Fibroblast of villous mesenchyme (primary cell): ENCODE measurements around the gene SIK2. TPM values are rescaled to one million over a fixed set of nuclear protein-coding genes. Genes with fewer than 3 reads are reported as not detected.

ENCODE experiments used
- DNase-seq: peaks from one replicate; pipeline ENCODE4 v3.0.0-alpha.2; 2010; ENCODE audit warnings: low read depth
- H3K4me3 ChIP-seq: 2 replicates; pipeline ENCODE4 v1.5.1; 2011; ENCODE audit warnings: low read depth, mild to moderate bottlenecking, low read length
- total RNA-seq: library from RNA; depleted of rRNA; stranded (reverse); fragments of >200 nt; gene quantifications from 2 replicates; pipeline ENCODE4 v1.2.3, GENCODE V29; 2012
- TF ChIP-seq, protein P1 (sequence below): IDR thresholded peaks from 2 replicates; pipeline ENCODE4 v1.5.1; 2012; ENCODE audit warnings: low read depth, mild to moderate bottlenecking, low read length; ENCODE audit not compliant: insufficient read depth

SIK2 gene
- total RNA-seq, 1 donor = 16.0 TPM

DNA sequence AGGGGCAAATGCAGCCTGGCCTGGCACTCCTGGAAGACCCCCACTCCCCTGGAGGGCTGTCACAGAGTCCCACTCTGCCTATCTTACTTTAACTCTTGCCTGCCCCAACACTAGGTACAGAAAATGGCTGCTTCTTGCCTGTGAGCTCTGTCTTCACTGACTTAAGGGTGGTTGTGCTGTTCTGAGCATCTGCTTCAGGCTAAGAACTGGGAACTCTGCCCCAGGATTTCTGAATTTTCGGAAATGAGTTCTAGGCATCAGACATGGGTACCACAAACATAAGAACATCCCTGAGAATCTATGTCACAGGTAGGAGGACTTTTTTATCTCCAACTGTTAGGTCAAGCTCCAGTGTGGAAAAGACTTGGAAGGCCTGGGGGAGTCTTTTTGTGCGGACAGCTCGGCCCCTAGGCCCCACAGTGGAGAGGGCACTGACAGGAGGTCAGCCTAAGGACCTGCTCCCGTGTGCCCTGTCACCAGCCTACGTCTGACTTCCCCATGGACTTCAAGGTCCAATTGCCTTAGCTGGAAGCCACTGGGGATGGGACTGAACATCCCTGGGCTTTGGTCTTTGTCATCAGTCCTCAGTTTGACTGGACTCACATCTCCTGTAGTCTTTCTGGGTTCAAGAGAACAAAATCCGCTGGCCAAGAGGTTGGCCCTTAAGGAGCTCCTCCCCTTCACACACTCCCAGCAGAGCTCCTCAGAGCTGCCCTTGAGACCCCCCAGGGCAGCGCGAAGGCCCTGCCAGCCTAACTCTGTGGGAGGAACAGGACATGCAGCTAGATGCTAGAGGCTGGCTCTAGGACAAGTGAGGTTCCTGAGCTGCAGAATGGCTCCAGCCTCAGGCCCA is 132.1 kb downstream of the SIK2 start:
- TF ChIP-seq, protein P1, sequence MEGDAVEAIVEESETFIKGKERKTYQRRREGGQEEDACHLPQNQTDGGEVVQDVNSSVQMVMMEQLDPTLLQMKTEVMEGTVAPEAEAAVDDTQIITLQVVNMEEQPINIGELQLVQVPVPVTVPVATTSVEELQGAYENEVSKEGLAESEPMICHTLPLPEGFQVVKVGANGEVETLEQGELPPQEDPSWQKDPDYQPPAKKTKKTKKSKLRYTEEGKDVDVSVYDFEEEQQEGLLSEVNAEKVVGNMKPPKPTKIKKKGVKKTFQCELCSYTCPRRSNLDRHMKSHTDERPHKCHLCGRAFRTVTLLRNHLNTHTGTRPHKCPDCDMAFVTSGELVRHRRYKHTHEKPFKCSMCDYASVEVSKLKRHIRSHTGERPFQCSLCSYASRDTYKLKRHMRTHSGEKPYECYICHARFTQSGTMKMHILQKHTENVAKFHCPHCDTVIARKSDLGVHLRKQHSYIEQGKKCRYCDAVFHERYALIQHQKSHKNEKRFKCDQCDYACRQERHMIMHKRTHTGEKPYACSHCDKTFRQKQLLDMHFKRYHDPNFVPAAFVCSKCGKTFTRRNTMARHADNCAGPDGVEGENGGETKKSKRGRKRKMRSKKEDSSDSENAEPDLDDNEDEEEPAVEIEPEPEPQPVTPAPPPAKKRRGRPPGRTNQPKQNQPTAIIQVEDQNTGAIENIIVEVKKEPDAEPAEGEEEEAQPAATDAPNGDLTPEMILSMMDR = no peak

DNA sequence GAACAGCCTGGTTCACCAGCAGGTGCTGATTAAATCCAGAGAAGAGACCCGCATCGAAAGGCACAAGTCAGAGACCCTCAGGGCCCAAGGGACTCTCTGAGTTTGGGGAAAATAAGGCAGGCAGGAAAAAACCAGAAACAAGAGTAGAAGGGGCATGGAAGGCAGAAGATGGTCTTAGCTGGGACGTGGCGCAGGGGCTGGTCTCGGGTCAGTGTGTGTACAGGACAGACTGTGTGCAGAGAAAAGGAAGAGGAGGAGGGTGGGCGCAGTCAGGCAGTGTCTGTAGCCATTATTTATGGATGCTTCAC is 132.7 kb downstream of the SIK2 start:
- DNase-seq = no peak
- TF ChIP-seq, protein P1 = no peak
- no peak overlapping the region for H3K4me3 ChIP-seq

More for the DNA sequence above, 132.1 kb downstream of the SIK2 start:
- DNase-seq = no peak
- H3K4me3 ChIP-seq = no peak overlapping the region

DNA sequence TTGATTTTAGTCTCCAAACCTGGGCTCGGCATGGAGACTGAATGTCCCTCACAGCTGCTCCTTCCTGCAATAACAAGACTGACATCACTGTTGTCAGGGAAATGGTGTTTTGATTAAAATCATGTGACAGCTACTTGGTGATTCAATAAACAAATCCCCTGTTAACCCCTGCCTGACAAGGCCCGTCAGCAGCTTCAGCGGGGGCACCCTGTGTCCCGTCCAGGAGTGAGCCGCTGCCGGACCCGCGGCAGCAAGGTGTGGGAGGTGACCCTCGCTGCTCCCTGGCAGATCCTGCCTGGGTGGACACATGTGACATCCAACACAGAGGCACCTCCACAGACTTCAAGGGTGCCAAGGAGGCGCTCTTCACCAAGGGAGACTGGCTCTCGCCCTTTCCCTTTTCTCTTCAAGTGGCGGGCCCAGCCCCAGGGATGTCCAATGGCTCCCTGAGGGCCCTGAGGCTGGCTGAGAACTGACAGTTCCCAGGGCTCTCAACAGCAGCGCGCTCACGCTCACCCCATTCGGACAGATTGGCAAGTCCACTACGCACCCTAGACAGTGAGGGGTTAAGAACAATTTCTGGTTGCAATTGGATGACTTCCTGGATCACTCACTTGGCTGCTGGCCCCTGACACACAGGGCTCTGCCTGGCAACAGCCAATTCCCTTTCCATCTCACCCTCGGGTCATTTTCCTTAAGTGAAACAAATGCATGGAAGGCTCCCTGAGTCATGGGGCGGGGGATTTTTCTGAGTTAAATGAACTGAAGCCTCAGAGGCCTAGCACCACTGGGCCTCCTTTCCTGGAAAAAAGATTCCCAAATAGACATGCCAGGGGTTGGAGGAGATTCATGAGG is 133.2 kb downstream of the SIK2 start:
- TF ChIP-seq, protein P1 = no peak
- H3K4me3 ChIP-seq = peak overlapping the region; percentile 34
- peak; percentile 97 for DNase-seq

DNA sequence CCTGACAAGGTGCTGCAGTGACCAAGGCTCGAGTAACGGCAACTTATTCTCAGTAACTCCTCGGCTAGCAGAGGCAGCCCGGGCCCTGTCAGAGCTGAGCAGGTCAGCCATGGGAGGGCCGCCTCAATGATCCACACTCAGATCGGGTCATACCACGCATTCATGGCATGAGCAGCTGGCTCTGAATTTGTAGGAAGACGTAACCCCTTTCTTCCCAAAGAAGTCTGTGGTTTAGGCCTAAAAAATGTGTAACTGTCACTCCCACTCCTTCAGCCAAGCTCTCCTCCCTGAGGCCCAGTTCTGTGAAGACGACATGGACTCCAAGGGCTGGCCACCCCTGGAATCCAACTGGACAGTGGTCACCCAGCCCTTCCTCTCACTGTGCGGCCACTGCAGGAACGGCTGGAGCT is 133.9 kb downstream of the SIK2 start:
- H3K4me3 ChIP-seq = no peak overlapping the region
- DNase-seq = peak; percentile 66
- TF ChIP-seq, protein P1 = no peak

DNA sequence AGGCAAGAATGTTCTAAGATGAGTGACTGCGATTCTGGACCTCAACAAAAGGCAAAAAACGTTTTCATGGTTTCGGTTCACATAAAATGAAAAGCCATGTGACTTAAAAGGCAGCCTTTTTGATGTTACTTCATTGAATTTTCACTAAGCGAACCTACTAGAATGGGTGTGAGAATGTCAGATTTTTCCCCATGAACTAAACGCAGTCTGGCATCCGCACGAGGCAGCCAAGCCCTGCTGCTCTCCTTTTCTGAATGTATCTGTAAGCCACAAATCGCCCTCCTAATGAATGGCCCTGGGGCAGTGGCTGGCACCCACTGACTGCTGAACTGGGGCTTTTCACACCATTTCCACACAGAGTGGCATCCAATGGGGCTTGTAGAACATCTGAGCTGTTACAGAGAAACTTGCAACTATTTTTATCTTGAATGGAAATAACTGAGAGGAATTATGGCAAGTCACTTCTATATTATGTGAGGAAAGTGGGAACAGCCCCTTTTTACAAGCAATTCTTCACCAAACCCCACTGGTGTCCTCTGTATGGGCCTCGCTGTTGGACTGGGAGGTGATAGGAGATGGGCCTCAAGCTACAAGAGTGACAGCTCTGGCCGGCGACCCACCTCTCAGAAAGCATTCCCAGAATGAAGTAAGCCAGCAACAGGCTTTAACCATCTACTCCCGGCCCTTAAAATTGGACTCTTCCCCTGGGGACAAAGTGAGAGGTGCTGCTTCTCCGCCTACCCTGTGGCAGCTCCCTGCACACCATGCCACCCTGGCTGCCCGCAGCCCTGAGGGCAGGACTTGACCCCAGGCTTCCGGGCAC is 134.6 kb downstream of the SIK2 start:
- DNase-seq = no peak
- no peak overlapping the region for H3K4me3 ChIP-seq
- TF ChIP-seq, protein P1 = no peak

DNA sequence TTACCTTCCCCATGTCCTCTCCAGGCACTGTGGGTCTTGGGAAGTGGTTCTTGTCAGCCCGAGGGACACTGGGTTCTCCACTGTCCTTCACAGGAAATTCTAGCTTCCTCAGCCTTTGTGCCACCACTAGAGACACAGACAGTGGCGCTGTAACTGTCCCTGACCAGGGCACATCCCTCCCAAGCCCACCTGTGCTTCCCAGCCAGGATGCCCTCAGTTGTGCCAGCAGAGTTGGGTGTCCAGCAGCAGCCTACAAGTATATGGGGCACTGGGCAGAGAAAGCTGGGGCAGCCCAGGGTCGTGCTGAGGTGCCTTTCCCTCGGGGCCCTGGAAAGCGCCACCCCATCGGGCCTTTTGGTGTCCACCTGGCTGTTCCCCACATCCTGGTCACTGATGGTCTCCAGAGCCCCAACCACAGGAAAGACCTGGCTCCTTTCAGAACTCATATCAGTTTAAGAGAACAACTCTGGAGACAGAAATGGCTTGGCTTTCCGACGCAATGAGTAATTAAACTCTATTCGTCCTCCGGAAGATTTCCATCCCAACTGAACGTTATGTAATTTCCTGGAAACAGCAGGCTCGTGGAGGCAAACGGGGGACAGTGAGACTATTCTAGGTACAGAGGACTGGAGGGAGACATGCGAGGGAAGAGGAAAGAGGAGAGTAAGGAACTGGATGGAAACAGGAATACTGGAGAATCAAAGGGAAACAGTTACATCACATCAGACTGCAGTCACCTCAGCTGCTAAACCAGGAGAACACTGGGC is 135.4 kb downstream of the SIK2 start:
- DNase-seq = no peak
- TF ChIP-seq, protein P1 = no peak

More for the DNA sequence above, 135.4 kb downstream of the SIK2 start:
- H3K4me3 ChIP-seq = no peak overlapping the region
